ENCODE results near the gene OSBPL3. TPM values are rescaled to one million over a fixed set of nuclear protein-coding genes. Genes with fewer than 3 reads are reported as not detected.

OSBPL3 gene
- total and polyA plus RNA-seq, 4 donors = 0.28 to 3.0 (median 1.1) TPM

DNA sequence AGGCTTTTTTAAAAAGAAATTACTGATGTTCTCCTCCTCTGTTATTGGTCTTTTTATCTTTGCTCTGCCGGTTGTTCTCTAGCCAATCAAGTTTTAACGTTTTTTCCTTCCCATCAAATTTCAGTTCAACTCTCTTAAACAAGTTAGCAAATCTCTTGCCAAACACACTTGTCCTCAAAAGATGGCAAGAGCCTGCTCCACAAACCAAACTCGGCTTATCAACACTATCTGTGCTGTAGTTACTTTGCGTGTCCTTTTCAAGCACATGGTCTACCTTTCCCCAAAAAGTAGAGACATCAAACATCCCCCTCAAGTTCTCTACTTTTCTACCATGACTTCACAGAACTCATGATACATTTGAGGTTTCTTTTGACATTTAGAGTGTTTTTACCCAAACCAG is 71.3 kb downstream of the OSBPL3 start:
- Histone ChIP-seq H3K27me3 (ENCODE audit: control insufficient read depth in 4 of 4, insufficient read depth in 4 of 4, low read length in 3 of 4) (peaks cover 0 to 4% (median 1%) of the 10 kb centered on the region in 4 donors), H3K36me3 (ENCODE audit: control insufficient read depth in 4 of 4, insufficient read depth in 3 of 4, low read depth in 1 of 4, low read length in 3 of 4) (no peaks in the 10 kb centered on the region), H3K9ac (ENCODE audit: low read depth in 1 of 2, low read length in 2 of 2) (no peak overlapping the region), H3K27ac (ENCODE audit: low read depth in 1 of 2, low read length in 2 of 2) (no peak overlapping the region), H3K4me3 (ENCODE audit: low read depth in 1 of 3, low read length in 3 of 3) (no peak overlapping the region), H3K4me1 (ENCODE audit: control insufficient read depth in 4 of 4, insufficient read depth in 4 of 4, low read length in 3 of 4) (peaks cover 0 to 5% (median 4%) of the 10 kb centered on the region in 4 donors), H3K9me3 (ENCODE audit: control insufficient read depth in 4 of 4, low read length in 3 of 4) (no peaks in the 10 kb centered on the region)
- WGBS = 83% methylated on average over 4 of the region's 4 CpGs
- DNase-seq (ENCODE audit: low spot score) = no peak
- no peak for TF ChIP-seq NR2F2 (IDR thresholded peaks at IDR 0.05)

DNA sequence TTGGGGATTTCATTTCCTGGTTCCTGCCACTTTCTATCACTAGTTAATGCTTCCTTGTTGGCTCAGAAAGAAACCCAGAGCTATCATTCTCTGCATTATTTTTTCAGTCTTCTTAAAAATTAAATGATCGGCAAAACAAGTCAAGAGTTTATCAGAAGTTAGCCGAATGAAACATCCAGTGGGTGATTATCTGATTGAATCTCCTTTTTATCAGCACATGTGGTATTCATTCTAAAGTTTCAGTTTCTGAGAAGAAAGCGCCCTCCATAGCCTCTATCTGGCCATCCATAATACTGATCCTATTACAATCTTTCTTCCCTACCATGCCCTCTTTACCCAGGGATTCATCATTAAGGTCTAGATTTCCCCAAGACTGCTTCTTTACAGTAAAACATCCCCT is 71.8 kb downstream of the OSBPL3 start:
- H3K27me3 ChIP-seq (ENCODE audit: control insufficient read depth in 4 of 4, insufficient read depth in 4 of 4, low read length in 3 of 4) = peaks cover 0 to 4% (median 1%) of the 10 kb centered on the region in 4 donors
- 87% methylated on average over 3 of the region's 3 CpGs for WGBS
- H3K9ac ChIP-seq (ENCODE audit: low read depth in 1 of 2, low read length in 2 of 2) = no peak overlapping the region
- TF ChIP-seq HNF4A (conservative IDR thresholded peaks at IDR 0.05) = no peak
- no peak for TF ChIP-seq RAD21 (IDR thresholded peaks at IDR 0.05)
- no peak for TF ChIP-seq SP1 (IDR thresholded peaks at IDR 0.05)
- TF ChIP-seq, protein P1, sequence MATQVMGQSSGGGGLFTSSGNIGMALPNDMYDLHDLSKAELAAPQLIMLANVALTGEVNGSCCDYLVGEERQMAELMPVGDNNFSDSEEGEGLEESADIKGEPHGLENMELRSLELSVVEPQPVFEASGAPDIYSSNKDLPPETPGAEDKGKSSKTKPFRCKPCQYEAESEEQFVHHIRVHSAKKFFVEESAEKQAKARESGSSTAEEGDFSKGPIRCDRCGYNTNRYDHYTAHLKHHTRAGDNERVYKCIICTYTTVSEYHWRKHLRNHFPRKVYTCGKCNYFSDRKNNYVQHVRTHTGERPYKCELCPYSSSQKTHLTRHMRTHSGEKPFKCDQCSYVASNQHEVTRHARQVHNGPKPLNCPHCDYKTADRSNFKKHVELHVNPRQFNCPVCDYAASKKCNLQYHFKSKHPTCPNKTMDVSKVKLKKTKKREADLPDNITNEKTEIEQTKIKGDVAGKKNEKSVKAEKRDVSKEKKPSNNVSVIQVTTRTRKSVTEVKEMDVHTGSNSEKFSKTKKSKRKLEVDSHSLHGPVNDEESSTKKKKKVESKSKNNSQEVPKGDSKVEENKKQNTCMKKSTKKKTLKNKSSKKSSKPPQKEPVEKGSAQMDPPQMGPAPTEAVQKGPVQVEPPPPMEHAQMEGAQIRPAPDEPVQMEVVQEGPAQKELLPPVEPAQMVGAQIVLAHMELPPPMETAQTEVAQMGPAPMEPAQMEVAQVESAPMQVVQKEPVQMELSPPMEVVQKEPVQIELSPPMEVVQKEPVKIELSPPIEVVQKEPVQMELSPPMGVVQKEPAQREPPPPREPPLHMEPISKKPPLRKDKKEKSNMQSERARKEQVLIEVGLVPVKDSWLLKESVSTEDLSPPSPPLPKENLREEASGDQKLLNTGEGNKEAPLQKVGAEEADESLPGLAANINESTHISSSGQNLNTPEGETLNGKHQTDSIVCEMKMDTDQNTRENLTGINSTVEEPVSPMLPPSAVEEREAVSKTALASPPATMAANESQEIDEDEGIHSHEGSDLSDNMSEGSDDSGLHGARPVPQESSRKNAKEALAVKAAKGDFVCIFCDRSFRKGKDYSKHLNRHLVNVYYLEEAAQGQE (IDR thresholded peaks at IDR 0.05) = no peak
- no peak for TF ChIP-seq GABPA (IDR thresholded peaks at IDR 0.05 in 1 of 2, conservative IDR thresholded peaks at IDR 0.05 in 1 of 2)
- no peak for TF ChIP-seq TAF1 (conservative IDR thresholded peaks at IDR 0.05)
- TF ChIP-seq, protein P2, sequence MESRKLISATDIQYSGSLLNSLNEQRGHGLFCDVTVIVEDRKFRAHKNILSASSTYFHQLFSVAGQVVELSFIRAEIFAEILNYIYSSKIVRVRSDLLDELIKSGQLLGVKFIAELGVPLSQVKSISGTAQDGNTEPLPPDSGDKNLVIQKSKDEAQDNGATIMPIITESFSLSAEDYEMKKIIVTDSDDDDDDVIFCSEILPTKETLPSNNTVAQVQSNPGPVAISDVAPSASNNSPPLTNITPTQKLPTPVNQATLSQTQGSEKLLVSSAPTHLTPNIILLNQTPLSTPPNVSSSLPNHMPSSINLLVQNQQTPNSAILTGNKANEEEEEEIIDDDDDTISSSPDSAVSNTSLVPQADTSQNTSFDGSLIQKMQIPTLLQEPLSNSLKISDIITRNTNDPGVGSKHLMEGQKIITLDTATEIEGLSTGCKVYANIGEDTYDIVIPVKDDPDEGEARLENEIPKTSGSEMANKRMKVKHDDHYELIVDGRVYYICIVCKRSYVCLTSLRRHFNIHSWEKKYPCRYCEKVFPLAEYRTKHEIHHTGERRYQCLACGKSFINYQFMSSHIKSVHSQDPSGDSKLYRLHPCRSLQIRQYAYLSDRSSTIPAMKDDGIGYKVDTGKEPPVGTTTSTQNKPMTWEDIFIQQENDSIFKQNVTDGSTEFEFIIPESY (IDR thresholded peaks at IDR 0.05) = no peak
- TF ChIP-seq HNF4G (IDR thresholded peaks at IDR 0.05) = no peak
- no peak for TF ChIP-seq EGR1 (IDR thresholded peaks at IDR 0.05; ENCODE audit: low read depth in 2 of 2)
- TF ChIP-seq, protein P3, sequence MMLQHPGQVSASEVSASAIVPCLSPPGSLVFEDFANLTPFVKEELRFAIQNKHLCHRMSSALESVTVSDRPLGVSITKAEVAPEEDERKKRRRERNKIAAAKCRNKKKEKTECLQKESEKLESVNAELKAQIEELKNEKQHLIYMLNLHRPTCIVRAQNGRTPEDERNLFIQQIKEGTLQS (IDR thresholded peaks at IDR 0.05) = no peak
- TF ChIP-seq, protein P4, sequence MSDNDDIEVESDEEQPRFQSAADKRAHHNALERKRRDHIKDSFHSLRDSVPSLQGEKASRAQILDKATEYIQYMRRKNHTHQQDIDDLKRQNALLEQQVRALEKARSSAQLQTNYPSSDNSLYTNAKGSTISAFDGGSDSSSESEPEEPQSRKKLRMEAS (IDR thresholded peaks at IDR 0.05) = no peak
- no peak for TF ChIP-seq JUND (IDR thresholded peaks at IDR 0.05)
- no peak for TF ChIP-seq YY1 (IDR thresholded peaks at IDR 0.05)
- no peak for TF ChIP-seq NR2F2 (IDR thresholded peaks at IDR 0.05)
- no peak for TF ChIP-seq FOXA2 (IDR thresholded peaks at IDR 0.05)
- TF ChIP-seq FOXA1 (IDR thresholded peaks at IDR 0.05) = no peak
- TF ChIP-seq RXRA (IDR thresholded peaks at IDR 0.05) = no peak
- TF ChIP-seq, protein P5, sequence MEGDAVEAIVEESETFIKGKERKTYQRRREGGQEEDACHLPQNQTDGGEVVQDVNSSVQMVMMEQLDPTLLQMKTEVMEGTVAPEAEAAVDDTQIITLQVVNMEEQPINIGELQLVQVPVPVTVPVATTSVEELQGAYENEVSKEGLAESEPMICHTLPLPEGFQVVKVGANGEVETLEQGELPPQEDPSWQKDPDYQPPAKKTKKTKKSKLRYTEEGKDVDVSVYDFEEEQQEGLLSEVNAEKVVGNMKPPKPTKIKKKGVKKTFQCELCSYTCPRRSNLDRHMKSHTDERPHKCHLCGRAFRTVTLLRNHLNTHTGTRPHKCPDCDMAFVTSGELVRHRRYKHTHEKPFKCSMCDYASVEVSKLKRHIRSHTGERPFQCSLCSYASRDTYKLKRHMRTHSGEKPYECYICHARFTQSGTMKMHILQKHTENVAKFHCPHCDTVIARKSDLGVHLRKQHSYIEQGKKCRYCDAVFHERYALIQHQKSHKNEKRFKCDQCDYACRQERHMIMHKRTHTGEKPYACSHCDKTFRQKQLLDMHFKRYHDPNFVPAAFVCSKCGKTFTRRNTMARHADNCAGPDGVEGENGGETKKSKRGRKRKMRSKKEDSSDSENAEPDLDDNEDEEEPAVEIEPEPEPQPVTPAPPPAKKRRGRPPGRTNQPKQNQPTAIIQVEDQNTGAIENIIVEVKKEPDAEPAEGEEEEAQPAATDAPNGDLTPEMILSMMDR (IDR thresholded peaks at IDR 0.05; ENCODE audit: low read depth, low read length, missing input control) = no peak
- H3K4me1 ChIP-seq (ENCODE audit: control insufficient read depth in 4 of 4, insufficient read depth in 4 of 4, low read length in 3 of 4) = peaks cover 0 to 5% (median 4%) of the 10 kb centered on the region in 4 donors
- H3K9me3 ChIP-seq (ENCODE audit: control insufficient read depth in 4 of 4, low read length in 3 of 4) = no peaks in the 10 kb centered on the region
- H3K36me3 ChIP-seq (ENCODE audit: control insufficient read depth in 4 of 4, insufficient read depth in 3 of 4, low read depth in 1 of 4, low read length in 3 of 4) = no peaks in the 10 kb centered on the region
- H3K27ac ChIP-seq (ENCODE audit: low read depth in 1 of 2, low read length in 2 of 2) = no peak overlapping the region
- no peak overlapping the region for H3K4me3 ChIP-seq (ENCODE audit: low read depth in 1 of 3, low read length in 3 of 3)
- DNase-seq (ENCODE audit: low spot score) = no peak

Measured in liver (tissue), 9 donors.